Stimulated activated CD8-positive, alpha-beta memory T cell treated with anti-CD3 and anti-CD28 coated beads, Interleukin-7, amount 100 ng/mL, for 1 hour (primary cell): ENCODE measurements around the gene SF1.
A peak's percentile ranks its signal among the peaks of the same experiment; 100 is the strongest.

Experiments used
- DNase-seq, 2 donors: peaks; one replicate each; pipeline ENCODE4 v3.0.0-alpha.2; 2020; ENCODE audit warnings: low read depth in 2 of 2

Gene SF1

GRCh38 chr11:64724863-64725532, 53.3 kb downstream of the SF1 start:
- DNase-seq: no peak

GRCh38 chr11:64723907-64724862, 54.2 kb downstream of the SF1 start:
- no peak for DNase-seq

GRCh38 chr11:64723117-64723906, 55.0 kb downstream of the SF1 start, which contains the start of gene NRXN2:
Gene NRXN2 (minus strand): TSS chr11:64723197. CDS start chr11:64713699, 9,498 bp downstream.
- peak; percentile 62 to 64 for DNase-seq

- no peak for DNase-seq
These were observed 55.9 kb downstream of the SF1 start for GRCh38 chr11:64722141-64723065.

- DNase-seq: no peak
These were observed 57.0 kb downstream of the SF1 start for GRCh38 chr11:64721359-64721699.

GRCh38 chr11:64720640-64721358, 57.5 kb downstream of the SF1 start:
- DNase-seq: no peak

- no peak for DNase-seq
These were observed 58.2 kb downstream of the SF1 start for GRCh38 chr11:64720167-64720566.

- no peak for DNase-seq
These were observed 58.9 kb downstream of the SF1 start for GRCh38 chr11:64719406-64719805.

- DNase-seq: no peak
These were observed 59.6 kb downstream of the SF1 start for GRCh38 chr11:64718780-64719124.

- DNase-seq: no peak
These were observed 60.1 kb downstream of the SF1 start for GRCh38 chr11:64718084-64718779.

GRCh38 chr11:64717268-64717578, 61.1 kb downstream of the SF1 start:
- DNase-seq: no peak

- DNase-seq: no peak
These were observed 61.7 kb downstream of the SF1 start for GRCh38 chr11:64716473-64717267.

GRCh38 chr11:64715756-64716472, 62.4 kb downstream of the SF1 start:
- DNase-seq: no peak

- no peak for DNase-seq
These were observed 63.2 kb downstream of the SF1 start for GRCh38 chr11:64715110-64715509.

GRCh38 chr11:64714666-64715065, 63.7 kb downstream of the SF1 start:
- DNase-seq: no peak
